Measurements from ENCODE around the gene CLASRP. TPM values are rescaled to one million over a fixed set of nuclear protein-coding genes. Genes with fewer than 3 reads are reported as not detected.

Gene CLASRP
- total RNA-seq, 1 donor from 2014 or later = 11.0 TPM

Other genes starting within 250 kb of the CLASRP start
- 8.0 and 22.4 TPM in 2 replicates for gene BCAM, start 229.9 kb upstream of the CLASRP start, total RNA-seq
- gene NECTIN2, start 192.7 kb upstream of the CLASRP start, total RNA-seq = 101 and 112 TPM in 2 replicates
- gene TOMM40, start 147.8 kb upstream of the CLASRP start, total RNA-seq = 78.6 and 100 TPM in 2 replicates
- gene APOE, start 133.2 kb upstream of the CLASRP start, total RNA-seq = 0.53 and 1.7 TPM in 2 replicates
- gene APOC1, start 124.4 kb upstream of the CLASRP start, total RNA-seq = 1.2 and 1.8 TPM in 2 replicates
- gene APOC4, start 96.8 kb upstream of the CLASRP start, total RNA-seq = not detected in 2 replicates
- gene APOC2, start 93.0 kb upstream of the CLASRP start, total RNA-seq = not detected in 2 replicates
- 24.9 and 35.3 TPM in 2 replicates for gene CLPTM1, start 83.7 kb upstream of the CLASRP start, total RNA-seq
- gene RELB, start 37.6 kb upstream of the CLASRP start, total RNA-seq = 10.7 and 12.1 TPM in 2 replicates
- gene ZNF296, start 37.4 kb downstream of the CLASRP start, total RNA-seq = 0.14 and 0.26 TPM in 2 replicates
- 18.8 and 26.3 TPM in 2 replicates for gene GEMIN7, start 40.2 kb downstream of the CLASRP start, total RNA-seq
- 23.2 and 25.4 TPM in 2 replicates for gene PPP1R37, start 54.1 kb downstream of the CLASRP start, total RNA-seq
- 0.11 and 0.13 TPM in 2 replicates for gene NKPD1, start 121.9 kb downstream of the CLASRP start, total RNA-seq
- 8.0 and 17.2 TPM in 2 replicates for gene TRAPPC6A, start 139.2 kb downstream of the CLASRP start, total RNA-seq
- 3.5 and 4.2 TPM in 2 replicates for gene BLOC1S3, start 139.7 kb downstream of the CLASRP start, total RNA-seq
- 0.63 and 1.6 TPM in 2 replicates for gene EXOC3L2, start 206.4 kb downstream of the CLASRP start, total RNA-seq
- 9.5 and 10.7 TPM in 2 replicates for gene MARK4, start 212.2 kb downstream of the CLASRP start, total RNA-seq